ENCODE data around the gene PCYOX1L. TPM values are rescaled to one million over a fixed set of nuclear protein-coding genes. Genes with fewer than 3 reads are reported as not detected.

The PCYOX1L gene
- total RNA-seq, 1 experiment from 2014 or later: 51.6 TPM

- no peaks in the 10 kb centered on the region for H3K79me2 ChIP-seq (ENCODE audit: low read length)
- no peak overlapping the region for H3K4me2 ChIP-seq (ENCODE audit: low read depth, low read length, poor library complexity, severe bottlenecking)
- peaks cover 6% of the 10 kb centered on the region; the same call in 1 of the 2 replicates for H3K4me1 ChIP-seq (ENCODE audit: low read length)
- H3K4me3 ChIP-seq (ENCODE audit: low read length): no peak overlapping the region
- H3K9me3 ChIP-seq (ENCODE audit: low read length): no peaks in the 10 kb centered on the region
- H3K27me3 ChIP-seq (ENCODE audit: low read length): no peaks in the 10 kb centered on the region
- H3K9ac ChIP-seq (ENCODE audit: low read length): no peak overlapping the region
- no peaks in the 10 kb centered on the region for H3K9me2 ChIP-seq (replicated peaks; ENCODE audit: insufficient read depth, low read length)
- no peak for DNase-seq
- no peaks in the 10 kb centered on the region for H3K36me3 ChIP-seq (ENCODE audit: insufficient read depth, low read length)
- no peak overlapping the region for H3K27ac ChIP-seq (ENCODE audit: low read length)
- no peaks in the 10 kb centered on the region for H4K20me1 ChIP-seq (ENCODE audit: insufficient read depth, low read depth, low read length)
- H2AFZ ChIP-seq (ENCODE audit: low read length): no peak overlapping the region
Measured at GRCh38 chr5:149418910-149419531, 61.2 kb downstream of the PCYOX1L start.

Other genes starting within 250 kb of the PCYOX1L start
- gene ABLIM3, start 216.6 kb upstream of the PCYOX1L start, total RNA-seq (2014; rRNA removed; shearing (Covaris generic); ENCODE audit: low replicate concordance): not detected in 2 replicates
- 1.6 TPM in 1 of 2 replicates, not detected in the other for gene AFAP1L1, start 86.2 kb upstream of the PCYOX1L start, total RNA-seq (2014; rRNA removed; shearing (Covaris generic); ENCODE audit: low replicate concordance)
- gene GRPEL2, start 12.5 kb upstream of the PCYOX1L start, total RNA-seq (2014; rRNA removed; shearing (Covaris generic); ENCODE audit: low replicate concordance): 16.3 and 22.0 TPM in 2 replicates
- gene IL17B, start 21.2 kb downstream of the PCYOX1L start, total RNA-seq (2014; rRNA removed; shearing (Covaris generic); ENCODE audit: low replicate concordance): not detected in 2 replicates
- gene CSNK1A1, start 193.4 kb downstream of the PCYOX1L start, total RNA-seq (2014; rRNA removed; shearing (Covaris generic); ENCODE audit: low replicate concordance): 193 and 274 TPM in 2 replicates
- gene ARHGEF37, start 223.5 kb downstream of the PCYOX1L start, total RNA-seq (2014; rRNA removed; shearing (Covaris generic); ENCODE audit: low replicate concordance): 17.0 and 30.0 TPM in 2 replicates